Suprapubic skin (tissue), 4 donors: Measurements from ENCODE around the gene RFX2.

Experiments
- EP300 ChIP-seq: sonication (generic); formaldehyde crosslinking; IDR thresholded peaks from one replicate; pipeline ENCODE4 v1.6.1; 2017; ENCODE audit warnings: antibody characterized with exemption
- POLR2A ChIP-seq, 2 donors: fragments of 450-650 bp; IDR thresholded peaks; one replicate each; pipeline ENCODE4 v1.6.1; 2017; ENCODE audit warnings: antibody characterized with exemption in 2 of 2, mild to moderate bottlenecking in 2 of 2, moderate library complexity in 2 of 2
- POLR2AphosphoS5 ChIP-seq, 3 donors: sonication (generic); formaldehyde crosslinking; IDR thresholded peaks; one replicate each; pipeline ENCODE4 v1.6.1; 2017; ENCODE audit warnings: antibody characterized with exemption in 3 of 3

DNA sequence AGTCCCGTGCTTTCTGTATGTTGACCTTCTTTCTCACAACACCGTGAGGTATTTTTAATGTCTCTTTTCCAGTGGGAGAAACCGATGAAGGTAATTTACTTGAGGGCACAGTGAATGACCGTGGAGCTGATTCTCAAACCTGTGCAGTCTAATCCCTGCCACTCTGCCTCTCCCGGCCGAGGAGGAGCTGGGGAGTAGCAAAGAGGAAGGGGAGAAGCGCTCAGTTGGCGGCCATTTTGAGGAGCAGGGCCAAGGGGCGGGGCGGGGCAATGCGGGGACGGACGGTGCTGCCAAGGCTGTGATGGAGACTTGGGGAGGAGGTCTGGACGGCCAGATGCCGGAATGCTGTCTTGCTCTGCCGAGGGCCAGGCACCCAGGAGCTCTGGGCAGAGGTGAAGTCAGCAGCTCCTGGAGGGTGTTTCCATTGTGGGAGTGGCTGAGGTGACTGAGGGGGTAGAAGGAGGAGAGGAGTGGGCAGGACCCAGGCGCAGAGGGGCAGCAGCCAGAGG lies 120.0 kb downstream of the RFX2 start:
- TF ChIP-seq POLR2AphosphoS5 (IDR thresholded peaks at IDR 0.05) = no peak
- TF ChIP-seq POLR2A (IDR thresholded peaks at IDR 0.05) = no peak
- no peak for TF ChIP-seq EP300
